Inferior parietal cortex (tissue), 1 donor: Measurements from ENCODE around the gene GPATCH4.
"Not testable (repeated sequence)": the region's sequence is repeated elsewhere in the genome, so short reads cannot be mapped to it uniquely, and the experiment has no call there.

Source experiments
- DNase-seq: peaks from one replicate; pipeline ENCODE4 v3.0.0-alpha.2; 2016; ENCODE audit errors: extremely low spot score

The GPATCH4 gene

DNA sequence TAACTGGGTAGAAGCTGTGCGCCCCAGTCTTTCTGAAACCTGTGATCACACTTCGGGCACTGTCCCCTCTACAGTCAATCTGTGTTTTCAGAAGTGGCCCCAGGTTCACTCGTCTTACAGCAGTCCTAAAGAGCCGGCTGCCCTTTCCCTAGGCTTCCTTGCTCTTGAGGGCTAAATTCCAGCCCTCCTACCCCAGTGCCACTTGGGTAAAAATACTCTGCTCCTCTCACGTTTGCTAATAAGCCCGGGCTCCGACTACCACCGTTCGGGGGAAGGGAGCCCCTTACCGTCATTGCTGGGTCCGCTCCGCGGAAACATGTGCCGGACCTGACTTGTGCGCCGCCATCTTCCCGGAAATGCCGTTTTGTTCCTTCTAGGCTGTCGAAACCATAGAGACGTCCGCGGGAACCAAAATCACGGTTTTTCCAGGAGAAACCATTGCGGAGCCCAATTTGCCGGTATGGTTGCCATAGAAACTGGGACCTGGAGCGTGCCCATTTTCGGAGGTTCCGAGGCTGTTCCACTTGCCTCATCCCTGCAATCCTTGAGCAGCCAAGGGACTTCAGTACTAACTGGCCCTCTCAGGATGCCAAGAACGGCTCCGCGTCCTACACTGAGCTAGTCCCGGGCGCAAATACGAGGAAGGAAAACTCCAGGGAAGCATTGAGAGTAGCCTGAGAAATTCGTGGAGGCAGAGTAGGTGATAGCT is at the start of gene GPATCH4:
Gene GPATCH4 (minus strand): TSS at position 358 of the 709 bp plus-strand sequence.
- peak; percentile 92 for DNase-seq

DNA sequence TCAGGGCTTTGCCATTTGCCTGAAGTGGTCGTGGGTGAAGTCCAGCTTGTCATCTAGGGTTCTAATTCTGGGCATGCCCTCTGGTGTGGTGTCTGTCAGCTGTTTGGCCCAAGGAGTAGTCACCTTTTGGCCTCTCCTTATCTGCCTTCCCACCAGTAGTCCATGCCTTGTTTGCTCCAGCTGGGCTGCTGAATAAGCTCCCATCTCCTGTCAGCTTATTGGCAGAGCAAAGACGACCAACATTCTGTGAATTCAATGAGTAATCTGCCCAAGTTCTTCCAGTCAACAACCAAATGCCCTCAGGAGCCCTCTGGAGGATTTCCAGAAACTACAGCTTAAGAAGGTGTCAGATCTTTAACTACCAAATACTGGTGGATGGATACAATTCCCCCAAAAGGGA is 47.7 kb upstream of the GPATCH4 start:
- no peak for DNase-seq

DNA sequence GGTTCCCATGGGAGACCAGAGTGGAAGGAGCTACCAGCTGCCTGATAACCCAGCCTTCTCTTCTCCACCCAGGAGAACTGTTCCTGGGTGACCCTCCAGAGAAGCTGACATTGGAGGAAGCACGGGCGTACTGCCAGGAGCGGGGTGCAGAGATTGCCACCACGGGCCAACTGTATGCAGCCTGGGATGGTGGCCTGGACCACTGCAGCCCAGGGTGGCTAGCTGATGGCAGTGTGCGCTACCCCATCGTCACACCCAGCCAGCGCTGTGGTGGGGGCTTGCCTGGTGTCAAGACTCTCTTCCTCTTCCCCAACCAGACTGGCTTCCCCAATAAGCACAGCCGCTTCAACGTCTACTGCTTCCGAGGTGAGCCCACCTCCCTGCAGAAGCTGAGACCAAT is 47.2 kb upstream of the GPATCH4 start:
- no peak for DNase-seq

DNA sequence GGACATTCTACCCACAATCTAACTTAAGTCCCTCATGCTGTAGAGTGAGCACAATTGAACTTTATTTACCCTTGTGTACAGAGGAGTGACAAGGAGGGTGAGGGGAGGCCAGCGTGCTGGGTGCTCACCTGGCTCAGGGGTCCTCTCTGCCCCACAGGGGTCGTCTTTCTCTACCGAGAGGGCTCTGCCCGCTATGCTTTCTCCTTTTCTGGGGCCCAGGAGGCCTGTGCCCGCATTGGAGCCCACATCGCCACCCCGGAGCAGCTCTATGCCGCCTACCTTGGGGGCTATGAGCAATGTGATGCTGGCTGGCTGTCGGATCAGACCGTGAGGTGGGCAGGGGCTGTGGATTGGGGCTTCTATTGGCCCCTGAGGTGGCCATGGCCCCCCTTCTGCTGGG is 46.1 kb upstream of the GPATCH4 start:
- no peak for DNase-seq

DNA sequence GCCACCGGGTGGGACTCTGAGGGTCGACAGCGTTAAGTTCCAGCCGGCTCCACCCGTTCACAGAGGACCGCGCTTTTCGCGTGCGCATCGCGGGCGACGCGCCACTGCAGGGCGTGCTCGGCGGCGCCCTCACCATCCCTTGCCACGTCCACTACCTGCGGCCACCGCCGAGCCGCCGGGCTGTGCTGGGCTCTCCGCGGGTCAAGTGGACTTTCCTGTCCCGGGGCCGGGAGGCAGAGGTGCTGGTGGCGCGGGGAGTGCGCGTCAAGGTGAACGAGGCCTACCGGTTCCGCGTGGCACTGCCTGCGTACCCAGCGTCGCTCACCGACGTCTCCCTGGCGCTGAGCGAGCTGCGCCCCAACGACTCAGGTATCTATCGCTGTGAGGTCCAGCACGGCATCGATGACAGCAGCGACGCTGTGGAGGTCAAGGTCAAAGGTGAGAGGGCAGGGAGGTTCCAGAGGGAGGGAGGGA is 45.5 kb upstream of the GPATCH4 start:
- no peak for DNase-seq

DNA sequence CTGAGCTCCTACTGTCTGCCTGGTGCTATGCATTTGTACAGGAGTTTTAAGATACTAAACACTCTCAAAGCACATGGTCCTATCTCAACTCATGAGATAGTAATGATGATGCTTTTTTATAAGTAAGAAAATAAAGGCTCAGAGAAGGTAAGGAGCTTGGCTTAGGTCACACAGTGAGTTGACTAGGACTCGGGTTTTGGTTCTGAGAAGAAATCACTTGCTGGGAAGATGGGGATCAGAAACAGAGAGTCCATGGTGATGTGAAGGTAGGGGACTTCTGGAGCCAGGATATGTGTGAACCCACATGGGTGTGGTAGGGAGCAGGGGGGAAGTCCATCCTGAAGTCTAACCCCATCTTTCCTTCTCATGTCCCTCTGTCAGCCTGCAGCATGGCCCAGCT is 44.4 kb upstream of the GPATCH4 start:
- DNase-seq: no peak

DNA sequence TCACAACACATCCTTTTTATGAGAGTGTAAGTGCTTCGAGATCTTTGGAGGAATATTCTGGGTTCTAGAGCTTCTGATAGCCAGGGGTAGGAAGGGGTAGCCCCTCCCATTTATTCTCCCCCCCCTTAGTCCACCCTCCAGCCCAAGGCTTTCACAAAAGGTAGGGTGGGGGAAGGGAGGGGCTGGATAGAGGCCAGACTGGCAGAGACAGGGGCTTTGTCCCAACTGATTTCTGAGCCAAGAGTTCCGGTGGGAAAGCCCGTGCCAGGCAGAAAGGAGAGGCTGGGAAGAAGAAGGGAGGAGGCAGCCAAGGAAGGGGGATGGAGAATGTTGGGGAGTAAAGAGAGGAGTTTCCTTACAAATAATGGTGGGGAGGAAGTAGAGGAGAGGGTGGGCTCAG is 43.8 kb upstream of the GPATCH4 start:
- DNase-seq: no peak

DNA sequence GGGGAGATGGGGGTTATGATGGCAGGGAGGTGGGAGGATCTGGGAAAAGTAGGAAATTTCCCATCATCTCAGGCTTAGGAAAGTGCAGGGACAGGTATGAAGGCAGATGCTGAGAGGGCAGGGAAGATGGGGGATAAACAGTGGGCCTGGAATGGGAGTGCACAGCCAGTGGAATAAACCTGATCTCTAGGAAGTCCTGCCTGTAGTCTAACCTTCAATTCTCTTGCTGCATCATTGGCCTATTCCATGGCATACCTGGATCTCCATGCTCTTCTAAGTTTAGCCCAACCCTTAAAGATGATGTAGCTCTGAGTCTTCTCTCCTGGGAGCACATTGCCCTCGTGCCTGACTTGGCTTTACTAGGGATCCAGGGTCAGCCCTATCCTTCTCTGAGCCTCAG is 43.4 kb upstream of the GPATCH4 start:
- no peak for DNase-seq

DNA sequence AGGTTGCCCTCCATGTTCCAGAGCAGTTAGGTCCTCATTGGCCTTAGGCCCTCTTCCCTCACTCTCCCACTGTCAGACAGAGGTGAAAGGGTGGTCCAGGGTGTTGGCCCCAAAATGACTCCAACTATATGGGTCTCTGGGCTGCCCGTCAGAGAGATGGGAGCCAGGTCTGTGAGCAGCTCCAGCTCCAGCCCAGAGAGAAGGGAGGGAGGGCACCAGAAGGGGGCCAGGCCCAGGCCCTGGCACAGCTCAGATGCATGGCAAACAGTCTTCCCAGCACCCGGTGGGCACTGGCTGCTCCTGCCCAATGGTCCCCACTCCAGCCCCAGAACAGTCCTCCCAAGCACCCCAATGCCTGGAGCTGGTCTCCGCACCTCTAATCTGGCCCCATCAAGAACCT is 42.9 kb upstream of the GPATCH4 start:
- no peak for DNase-seq

DNA sequence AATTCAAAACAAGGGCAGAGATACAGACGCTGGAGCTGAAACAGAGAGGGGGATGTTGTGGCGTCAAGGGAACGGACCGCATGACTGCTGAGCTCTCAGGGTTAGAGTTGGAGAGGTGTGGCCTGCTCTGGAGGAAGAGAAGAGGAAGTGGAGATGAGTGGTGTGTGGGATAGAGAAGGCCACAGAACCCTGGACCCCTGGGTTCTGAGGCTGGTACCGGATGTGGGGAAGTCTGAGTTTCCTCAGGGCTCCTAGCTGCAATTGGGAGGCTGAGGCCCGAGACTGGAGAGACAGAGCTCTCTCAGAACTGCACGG is 42.5 kb upstream of the GPATCH4 start:
- no peak for DNase-seq

DNA sequence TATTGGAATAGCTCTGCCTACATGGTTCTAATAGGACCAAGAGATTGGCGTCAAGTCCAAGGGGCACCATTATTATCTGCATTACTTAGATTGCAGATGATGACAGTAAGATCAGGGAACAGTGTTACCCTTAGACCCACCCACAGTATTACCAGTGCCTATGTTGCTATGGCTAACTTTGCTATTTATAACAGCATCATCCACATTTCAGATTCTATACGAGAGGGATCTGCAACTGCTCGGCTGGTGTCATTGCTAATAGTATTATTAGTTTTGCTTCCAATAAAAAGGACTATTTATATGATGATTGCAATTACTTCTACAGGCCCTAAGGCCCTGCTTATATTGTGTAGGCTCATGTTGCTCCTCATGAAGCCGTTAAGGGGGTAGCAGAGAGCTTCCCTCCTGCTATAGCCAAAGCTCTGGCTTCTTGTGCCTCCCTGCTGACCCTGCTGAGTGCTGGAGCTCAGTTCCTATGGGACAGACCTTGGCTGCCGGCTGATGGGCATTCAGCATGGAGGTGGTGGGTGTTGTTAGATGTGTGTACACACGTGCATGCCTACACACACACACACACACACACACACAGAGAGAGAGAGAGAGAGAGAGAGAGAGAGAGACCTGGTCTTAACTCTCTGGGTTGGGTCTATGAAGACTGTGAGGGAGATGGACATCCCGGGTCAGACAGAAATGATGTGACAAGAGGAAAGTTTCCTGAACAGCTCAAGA is 41.9 kb upstream of the GPATCH4 start:
- no peak for DNase-seq

DNA sequence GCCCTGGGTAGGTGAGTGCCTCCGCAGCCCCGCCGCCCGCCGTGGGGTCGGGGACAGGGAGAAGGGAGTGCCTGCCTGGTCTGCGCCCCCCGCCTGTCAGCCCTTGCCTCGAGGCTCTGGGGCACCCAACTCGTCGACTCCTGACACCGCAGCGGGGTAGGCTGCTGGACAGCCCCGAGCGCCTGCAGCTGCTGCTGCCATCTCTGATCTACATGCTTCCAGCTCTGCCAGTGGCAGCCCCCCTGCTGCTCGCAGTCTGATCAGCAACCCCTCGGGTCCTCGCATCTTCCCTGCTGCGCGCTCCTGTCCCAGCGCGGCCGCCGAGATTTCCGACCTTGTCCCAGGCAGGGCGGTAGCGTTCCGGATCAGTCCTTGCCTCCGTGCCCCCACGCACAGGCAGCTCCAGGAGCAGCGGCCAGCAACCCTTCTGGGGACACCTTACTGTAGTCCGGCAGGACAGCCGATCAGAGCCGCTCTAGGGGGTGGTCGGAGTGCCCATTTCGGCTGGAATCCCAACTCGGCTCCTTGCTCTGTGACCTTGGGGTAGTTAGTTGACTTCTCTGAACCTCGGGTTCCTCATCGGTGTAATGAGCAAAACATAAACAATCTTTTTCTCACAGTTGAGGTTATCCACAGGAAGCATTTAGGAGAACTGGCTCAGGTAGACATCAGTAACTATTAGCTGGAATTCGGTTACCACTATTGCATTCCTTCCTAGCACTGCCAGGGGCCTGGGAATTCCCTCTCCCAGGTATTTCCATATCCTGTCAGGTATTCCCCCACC is 41.2 kb upstream of the GPATCH4 start:
- no peak for DNase-seq

DNA sequence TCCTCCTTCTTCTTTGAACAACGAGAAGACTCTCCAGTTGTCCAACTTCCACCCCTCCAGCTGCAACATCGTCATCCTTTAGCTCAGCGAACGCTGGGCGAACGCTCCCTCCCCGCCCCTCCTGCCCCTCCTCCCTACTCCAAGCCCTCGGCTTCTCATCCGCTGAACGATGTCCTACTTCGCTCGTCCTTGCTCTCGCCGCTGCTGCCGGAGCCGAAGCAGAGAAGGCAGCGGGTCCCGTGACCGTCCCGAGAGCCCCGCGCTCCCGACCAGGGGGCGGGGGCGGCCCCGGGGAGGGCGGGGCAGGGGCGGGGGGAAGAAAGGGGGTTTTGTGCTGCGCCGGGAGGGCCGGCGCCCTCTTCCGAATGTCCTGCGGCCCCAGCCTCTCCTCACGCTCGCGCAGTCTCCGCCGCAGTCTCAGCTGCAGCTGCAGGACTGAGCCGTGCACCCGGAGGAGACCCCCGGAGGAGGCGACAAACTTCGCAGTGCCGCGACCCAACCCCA is 40.5 kb upstream of the GPATCH4 start, which contains the start of gene BCAN:
Gene BCAN (plus strand): TSS at position 357 of the 504 bp plus-strand sequence. CDS start 3,938 bp downstream, outside the sequence.
- no peak for DNase-seq

DNA sequence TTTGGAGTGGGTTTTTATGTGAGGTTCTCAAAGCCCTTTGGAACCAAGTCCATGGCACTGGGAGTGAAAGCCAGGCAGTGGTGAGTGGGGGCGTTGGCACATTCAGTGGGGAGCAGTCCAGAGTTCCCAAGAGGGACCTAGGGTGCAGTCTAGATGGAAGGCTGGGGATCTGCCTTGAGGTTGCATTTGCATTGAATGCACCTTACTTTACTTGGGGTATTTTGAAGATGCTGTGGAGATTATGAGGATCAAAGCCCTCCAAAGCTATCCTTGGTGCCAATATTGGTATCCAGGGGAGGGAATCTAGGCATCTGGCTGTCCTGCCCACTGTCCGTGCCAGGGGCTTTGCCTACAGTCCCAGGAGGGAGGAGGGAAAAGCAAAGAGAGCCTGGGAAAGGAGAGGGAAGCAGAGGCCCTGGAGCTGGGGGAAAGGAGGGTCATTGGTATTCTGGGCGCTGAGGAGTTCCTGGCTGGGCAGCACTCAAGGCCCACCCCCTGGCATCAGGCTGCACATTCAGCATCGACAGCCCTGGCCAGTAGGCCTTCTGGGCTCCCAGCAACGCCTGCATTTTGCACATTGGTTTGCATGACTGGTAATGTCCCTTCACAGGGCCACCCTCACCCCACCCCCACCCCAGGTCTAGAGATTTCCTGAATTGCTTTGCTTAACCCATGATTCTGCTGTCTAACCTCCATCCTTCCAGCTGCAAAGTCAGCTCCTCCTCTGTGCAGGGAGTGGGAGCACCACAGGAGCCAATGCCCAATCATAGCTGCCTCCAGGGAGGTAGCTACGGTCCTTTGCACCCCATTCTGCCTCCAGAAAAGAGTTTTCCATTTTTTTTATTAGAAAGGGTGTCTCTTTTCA is 39.8 kb upstream of the GPATCH4 start:
- DNase-seq: peak; percentile 41

DNA sequence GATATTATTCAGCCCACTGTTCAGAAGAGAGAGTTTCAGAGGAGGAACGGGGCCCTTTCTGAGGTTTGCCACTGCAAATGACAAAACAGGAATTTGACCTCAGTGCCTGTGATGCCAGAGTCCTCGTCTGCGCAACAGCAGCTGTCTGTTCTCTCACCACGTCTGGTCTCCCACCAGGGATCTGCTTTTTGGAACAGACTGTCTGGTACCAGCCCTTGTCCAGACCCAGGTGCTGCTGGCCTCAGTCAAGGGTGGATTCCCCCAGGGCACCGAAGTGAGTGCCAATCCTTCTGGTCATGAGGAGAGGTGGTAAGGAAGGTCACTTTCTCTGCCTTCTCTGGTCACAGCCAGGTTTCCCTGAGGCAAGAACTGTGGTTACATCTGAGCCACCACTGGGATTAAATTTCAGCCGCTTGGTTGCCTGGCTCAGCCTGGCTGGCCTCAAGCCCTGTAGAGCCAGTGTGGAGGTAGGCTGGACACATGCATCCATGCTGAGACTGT is 38.4 kb upstream of the GPATCH4 start:
- no peak for DNase-seq

DNA sequence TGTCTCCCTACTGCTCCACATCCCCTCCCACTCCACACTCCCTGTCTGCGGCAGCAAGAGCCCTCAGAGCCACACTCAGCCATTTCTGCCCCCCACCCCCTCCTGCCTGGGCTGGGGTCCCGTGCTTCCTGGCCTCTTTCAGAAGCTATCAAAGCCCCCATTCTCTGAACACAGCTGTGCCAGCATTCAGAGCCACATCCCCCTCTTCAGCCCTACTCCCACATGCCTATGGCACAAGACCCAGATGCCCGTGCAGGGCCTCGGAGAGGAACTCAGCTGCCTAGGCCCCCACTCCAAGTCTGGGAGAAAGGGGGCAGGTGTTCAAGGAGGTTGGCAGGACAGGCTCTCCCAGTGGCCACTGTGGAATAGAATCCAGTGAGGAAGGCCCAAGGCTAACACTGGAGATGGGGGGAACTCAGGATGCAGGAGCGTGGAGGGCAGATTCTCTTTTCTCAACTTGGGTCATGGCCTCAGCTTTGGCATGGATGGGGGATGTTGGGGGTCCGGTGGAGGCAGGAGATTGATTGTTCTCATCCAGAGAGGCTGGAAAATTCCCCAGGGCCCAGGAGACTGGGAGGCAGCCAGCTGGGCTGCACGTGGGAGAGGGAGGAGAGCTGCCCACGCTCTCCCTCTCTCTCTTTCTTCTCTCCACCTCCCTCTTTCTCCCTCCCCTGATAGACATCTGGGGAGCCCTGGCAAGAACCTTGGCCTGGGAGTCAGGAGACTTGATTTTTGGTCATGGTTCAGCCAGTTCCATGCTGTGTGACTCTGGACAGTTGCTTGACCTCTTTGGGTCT is 37.1 kb upstream of the GPATCH4 start:
- DNase-seq: peak; percentile 46

DNA sequence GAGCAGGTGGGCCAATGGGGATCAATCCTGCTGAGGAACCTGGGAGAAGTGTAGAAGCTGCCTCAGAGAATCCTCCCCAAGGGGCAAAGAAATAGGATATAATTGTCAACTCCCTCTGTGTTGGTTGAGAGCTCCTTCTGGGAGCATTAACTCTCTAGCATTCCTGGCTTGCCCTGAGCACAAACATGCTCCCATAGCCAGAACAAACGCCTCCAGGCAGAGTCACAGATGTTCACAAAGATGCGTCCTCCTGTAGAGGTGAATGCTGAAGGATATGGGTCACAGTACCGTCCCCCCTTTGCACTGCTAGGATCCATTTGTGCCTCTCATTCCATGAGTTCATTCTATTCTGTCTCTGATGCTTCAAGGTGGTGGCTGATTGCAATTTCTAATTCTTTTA is 31.1 kb upstream of the GPATCH4 start:
- no peak for DNase-seq

DNA sequence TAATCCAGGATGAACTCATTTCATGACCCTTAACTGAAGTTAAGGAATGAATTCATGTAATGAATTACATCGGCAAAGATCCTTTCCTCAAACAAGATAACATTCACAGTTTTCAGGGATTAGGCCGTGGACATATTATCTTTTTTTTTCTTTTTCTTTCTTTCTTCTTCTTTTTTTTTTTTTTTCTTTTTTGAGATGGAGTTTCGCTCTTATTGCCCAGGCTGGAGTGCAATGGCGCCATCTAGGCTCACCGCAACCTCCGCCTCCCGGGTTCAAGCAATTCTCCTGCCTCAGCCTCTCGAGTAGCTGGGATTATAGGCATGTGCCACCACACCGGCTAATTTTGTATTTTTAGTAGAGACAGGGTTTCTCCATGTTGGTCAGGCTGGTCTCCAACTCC is 29.9 kb upstream of the GPATCH4 start:
- DNase-seq: not testable (repeated sequence)

DNA sequence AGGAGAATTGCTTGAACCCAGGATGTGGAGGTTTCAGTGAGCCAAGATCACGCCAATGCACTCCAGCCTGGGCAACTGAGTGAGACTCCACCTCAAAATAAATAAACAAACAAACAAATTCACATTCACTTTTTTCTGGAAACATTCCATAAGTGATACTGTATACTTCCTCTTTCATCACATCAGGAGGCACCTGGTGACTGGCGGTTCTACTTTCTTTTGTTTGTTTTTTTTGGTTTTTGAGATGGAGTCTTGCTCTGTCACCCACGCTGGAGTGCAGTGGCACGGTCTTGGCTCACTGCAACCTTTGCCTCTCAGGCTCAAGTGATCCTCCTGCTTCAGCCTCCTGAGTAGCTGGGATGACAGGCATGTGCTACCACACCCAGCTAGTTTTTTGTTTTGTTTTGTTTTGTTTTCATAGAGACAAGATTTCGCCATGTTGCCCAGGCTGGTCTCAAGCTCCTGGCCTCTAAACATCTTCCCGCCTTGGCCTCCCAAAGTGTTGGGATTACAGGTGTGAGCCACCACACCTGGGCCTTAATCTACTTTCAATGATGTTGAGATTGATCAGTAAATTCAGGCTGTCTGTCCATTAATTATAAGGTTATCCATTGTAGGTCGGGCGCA is 28.7 kb upstream of the GPATCH4 start:
- DNase-seq: no peak

DNA sequence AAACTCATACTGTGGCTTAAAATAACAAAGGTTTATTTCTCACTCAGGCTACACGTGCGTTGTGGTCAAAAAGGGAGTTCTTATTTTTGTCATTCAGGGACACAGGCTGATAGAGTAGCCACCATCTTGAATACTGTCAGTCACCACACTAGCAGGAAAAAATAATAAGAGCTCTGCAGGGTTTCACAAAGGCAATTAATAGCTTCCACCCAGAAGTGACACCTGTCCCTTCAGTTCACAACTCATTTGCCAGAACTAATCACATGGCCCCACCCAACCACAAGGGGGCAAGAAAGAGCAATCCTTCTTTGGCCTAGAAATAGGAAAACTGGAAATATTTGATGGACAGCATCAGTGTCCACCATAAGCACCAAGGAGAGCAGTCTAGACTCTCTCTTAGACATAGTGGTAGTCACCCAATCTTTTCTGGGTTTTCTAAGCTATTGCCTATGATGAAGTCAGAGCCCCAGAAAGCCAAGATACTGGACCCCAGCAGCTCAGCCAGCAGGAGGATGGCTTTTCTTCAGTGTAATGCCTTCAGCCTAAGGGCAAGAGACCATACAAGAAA is 26.1 kb upstream of the GPATCH4 start:
- DNase-seq: peak; percentile 79
